Stimulated activated CD8-positive, alpha-beta memory T cell treated with anti-CD3 and anti-CD28 coated beads, Interleukin-15, amount 100 ng/mL, for 1 hour (primary cell): ENCODE results near the gene WASF2.
"Not testable (repeated sequence)": the region's sequence is repeated elsewhere in the genome, so short reads cannot be mapped to it uniquely, and the experiment has no call there.

ENCODE experiments used
- DNase-seq: peaks from one replicate; pipeline ENCODE4 v3.0.0-alpha.2; 2020; ENCODE audit warnings: low read depth

WASF2 gene

DNA sequence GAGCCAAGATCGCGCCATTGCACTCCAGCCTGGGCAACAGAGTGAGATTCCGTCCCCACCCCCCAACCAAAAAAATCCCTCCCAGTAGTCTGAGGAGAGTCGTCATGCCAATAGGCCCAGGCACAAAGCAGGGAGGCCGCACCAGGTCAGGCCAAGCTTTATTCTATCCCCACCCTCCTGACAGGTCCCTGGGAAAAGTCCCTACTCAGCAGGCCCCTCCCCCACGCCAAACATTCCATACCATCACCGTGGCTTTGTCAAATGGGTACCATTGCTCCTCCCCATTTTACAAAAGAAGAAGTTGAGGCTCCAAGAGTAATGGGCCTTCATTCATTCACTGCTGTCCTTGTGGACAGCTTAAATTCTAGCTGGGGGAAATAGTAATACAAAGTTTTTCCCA is 92.2 kb downstream of the WASF2 start:
- DNase-seq: no peak

DNA sequence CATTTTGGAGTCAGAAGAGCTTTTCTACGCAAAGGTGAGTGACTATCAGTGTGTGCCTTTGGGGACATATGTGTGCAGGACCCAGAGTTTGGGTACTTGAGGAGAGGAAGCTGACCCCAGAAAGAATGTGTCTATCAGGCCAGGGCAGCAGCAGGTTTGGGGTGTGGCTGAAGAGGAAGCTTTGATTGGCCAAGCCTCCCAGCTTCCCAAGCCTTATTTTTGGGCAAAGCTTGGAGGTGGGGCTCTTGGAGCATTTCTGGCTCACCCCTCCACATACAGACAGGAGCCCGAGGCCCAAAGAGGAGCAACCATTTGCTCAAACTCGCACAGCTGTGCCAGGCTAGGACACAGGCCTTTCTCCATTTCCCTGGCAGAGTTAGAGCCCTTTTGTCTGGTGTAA is 92.9 kb downstream of the WASF2 start:
- no peak for DNase-seq

DNA sequence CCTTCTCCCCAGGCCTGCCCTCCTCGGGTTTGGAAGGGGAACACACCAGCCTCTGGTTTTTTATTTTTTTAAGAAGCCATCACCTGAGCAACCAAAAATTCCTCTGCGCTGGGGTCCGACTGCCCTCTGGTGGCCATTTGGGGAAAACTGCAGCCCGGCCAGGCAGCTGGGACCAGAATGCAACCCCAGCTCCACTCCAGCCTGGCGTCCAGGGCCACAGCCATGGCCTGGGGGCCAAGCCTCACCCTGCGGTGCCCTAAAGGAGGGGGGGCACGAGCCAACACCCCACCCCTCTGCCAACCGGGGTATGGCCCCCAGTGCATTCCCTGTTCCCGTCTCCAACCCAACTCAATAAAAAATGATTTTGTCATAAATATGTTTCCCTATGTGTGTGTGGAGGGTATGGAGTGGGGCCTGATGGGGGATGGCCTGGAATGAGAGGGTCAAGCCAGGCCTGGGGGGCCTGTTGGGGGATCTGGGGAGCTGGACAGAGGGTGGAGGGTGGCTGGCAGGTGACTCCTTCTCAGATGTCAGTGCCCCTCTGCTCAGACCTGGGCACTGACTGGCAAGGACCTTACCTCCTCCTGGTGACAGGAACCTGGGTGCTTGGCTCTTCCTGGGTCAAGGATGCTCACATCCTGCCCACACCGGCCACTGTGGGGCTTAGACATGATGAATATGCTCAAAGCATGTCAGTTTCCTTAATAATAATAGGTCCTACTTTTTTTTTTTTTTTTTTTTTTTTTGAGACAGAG is 94.3 kb downstream of the WASF2 start:
- peak; percentile 63 for DNase-seq

DNA sequence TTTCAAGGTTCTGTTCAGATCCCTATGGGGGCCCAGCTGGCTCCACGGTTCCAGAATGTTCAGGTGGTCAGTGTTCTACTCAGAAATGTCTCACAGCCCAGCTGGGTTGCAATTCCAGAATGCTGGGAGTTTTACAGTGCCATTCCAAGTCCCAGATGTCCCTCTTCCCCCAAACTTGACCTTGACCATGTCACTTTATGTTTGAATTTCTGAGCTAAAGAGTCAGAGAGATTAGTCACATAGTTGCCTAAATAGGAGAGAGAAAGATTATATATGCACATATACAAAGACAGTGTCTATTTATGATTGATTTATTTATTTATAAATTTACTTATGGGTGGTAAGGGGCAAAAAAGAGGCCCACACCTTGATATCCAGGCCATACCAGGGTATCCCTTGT is 95.0 kb downstream of the WASF2 start:
- no peak for DNase-seq

DNA sequence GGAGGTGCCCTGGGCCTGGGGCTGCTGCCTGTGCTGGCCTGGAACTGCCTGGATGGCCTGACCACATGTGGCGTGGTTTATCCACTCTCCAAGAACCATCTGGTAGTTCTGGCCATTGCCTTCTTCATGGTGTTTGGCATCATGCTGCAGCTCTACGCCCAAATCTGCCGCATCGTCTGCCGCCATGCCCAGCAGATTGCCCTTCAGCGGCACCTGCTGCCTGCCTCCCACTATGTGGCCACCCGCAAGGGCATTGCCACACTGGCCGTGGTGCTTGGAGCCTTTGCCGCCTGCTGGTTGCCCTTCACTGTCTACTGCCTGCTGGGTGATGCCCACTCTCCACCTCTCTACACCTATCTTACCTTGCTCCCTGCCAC is 95.7 kb downstream of the WASF2 start:
- DNase-seq: no peak

DNA sequence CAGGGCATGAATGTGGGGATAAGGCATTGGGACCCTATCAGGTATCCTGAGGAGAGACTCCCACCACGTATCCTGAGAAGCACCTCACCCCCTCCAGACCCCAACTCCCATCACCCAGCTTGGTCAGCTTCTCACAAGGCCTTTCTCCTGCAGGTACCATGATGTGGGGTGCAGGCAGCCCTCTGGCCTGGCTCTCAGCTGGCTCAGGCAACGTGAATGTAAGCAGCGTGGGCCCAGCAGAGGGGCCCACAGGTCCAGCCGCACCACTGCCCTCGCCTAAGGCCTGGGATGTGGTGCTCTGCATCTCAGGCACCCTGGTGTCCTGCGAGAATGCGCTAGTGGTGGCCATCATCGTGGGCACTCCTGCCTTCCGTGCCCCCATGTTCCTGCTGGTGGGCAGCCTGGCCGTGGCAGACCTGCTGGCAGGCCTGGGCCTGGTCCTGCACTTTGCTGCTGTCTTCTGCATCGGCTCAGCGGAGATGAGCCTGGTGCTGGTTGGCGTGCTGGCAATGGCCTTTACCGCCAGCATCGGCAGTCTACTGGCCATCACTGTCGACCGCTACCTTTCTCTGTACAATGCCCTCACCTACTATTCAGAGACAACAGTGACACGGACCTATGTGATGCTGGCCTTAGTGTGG is 96.2 kb downstream of the WASF2 start:
- DNase-seq: no peak

DNA sequence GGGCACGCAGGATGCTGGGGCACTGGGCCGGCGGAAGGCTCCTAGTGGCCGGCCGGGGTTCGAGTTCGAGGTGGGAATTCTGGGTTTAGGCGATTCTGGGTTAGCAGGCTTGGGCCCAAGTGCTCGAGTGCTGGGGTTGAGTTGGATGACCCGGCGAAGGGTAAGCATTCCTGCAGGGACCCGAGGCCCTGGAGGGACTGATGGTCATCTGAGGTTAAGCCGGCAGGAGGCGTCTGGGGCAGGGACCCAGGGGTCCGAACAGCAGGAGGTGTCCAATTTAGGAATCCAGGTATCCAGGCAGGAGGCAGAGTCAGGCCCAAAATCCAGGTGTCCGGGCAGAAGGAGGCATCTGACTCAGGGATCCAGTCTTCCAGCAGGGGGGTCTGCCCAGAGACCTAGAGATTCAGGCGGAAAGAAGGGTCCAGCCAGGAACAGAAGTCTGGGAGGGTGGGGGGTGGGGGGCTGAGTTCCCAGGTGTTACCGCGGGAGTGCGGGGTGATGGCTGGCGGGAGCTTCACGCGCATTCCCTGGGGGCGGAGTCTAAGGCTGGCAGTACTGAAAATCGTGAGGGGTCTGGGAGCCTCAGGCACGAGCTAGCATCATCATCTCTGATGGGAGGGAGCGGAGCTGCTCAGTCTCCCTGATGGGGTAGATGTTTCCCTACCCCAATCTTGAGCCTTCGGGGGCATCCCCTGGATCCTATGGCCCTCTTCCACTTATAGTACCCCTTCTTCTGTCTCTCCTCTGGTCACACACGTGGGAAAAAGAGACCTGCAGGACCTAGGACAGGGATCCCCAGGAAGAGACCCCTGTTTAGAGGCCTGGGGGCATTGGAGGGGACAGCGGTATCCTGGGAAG is 97.0 kb downstream of the WASF2 start:
- DNase-seq: no peak

DNA sequence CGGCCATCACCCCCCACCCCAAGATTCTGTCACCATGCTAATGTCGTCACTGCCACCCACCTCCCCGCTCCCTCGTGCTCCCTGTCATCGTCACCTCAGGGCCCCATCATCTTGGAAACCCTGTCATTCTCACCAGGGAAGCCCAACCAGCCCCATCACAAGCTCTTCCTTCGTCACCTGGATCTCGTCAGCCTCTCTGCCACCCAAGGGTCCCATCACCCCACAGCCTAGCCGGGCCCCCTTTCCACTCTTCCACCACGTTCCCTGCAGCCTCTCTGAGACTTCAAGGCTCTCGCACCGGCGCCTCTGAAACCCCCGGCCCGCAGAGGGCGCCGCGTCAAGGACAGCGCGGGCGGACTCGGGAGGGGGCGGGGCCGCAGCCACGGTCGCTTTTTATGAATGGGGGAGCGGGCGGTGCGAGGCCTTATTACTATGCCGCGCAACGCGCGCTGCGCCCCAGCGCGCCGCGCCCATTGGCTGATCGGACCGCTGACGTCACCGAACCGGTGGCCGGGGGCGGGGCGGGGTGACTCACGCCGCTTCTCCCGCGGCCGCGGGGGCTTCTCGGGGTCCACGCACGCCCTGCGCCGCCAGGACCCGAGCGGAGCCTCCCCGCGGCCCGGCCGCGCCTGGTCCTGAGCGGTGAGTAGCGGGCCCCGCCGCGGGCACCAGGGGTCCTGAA is 97.7 kb downstream of the WASF2 start, which contains the start of gene GPR3:
Gene GPR3, plus strand, starts transcription at position 527 of the 682 bp plus-strand sequence. CDS start 1,177 bp downstream, outside the sequence.
- peak; percentile 87 for DNase-seq

DNA sequence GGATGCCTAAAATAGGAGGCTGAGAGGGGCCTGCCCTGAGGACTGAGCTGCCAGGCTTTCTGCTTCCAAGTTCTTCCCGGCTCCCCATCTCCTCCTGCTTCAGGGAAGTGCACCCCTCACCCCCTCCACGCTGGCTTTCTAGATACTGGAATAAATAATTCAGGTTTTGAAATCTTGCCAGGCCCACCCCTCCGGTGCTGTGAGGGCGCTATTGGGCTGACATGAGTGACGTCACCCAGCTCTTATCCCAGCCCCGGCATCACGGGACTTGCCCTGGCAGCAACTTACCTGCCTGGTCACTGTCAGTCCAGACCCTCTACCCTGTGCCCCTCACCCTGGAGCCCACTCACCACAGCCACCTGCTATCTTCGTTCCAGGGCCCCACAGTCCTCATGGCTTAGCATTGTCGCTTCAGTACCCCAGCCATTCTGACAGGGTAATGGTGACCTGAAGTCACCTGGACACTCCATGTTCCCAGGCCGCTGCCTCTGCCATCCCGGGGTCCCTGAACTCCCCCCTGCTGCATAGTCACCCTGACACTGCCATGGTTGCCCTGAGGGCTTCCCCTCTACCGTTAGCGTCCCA is 98.4 kb downstream of the WASF2 start:
- DNase-seq: no peak

DNA sequence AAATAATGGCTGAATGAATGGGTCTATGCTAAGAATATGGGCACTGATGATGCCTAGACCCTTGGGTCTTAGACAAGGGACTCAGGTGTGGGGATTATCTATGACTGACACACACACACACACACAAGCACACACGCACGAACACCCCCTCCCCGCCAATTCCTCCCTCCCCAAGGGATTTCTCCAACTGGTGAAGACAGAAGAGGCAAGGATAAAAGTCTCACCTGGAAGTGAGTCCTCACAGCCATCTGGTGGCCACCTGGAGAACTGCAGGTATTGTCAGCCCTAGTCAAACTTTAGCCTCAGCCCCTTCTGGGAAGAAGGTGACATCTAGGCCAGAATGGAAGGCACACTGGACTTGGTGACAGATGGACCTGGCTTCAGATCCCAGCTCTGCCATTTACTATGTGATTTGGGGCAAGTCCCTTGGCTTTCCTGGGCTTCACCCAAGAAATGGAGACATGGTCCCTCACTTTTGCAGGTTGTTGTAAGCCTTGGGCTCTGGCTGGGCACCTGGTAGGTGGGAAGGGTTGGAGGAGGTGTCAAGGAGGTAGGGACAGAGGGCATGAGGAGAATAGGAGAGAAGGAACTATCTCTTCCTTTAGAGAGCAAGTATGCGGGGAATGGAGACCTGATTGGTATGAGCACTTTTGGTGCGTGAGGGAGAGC is 101.5 kb downstream of the WASF2 start:
- peak; percentile 67 for DNase-seq

DNA sequence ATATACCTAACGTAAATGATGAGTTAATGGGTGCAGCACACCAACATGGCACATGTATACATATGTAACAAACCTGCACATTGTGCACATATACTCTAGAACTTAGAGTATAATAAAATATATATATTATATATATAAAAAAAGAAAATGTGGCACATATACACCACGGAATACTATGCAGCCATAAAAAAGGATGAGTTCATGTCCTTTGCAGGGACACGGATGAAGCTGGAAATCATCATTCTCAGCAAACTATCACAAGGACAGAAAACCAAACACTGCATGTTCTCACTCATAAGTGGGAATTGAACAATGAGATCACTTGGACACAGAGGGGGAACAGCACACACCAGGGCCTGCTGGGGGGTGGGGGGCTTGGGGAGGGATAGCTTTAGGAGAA is 105.2 kb downstream of the WASF2 start:
- DNase-seq: not testable (repeated sequence)

DNA sequence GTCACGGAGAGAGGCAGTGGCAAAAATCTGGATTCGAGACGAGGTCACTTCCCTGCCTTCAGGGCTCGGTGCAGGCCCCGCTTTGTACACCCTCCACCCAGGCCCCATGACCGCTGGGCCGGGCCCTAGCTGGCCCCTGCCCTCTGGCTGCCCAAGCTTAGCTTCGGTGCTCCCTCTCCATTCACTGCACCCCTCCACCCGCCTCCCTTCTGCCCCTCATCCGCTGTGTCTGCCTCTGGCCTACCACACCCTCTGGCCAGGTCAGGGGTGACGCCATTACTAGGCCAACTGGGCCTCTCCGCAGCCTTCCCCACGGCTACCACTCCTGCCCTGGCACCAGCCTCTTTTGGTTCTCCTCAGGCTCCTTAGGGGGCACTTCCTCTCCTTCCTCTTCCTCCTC is 106.3 kb downstream of the WASF2 start:
- DNase-seq: no peak

DNA sequence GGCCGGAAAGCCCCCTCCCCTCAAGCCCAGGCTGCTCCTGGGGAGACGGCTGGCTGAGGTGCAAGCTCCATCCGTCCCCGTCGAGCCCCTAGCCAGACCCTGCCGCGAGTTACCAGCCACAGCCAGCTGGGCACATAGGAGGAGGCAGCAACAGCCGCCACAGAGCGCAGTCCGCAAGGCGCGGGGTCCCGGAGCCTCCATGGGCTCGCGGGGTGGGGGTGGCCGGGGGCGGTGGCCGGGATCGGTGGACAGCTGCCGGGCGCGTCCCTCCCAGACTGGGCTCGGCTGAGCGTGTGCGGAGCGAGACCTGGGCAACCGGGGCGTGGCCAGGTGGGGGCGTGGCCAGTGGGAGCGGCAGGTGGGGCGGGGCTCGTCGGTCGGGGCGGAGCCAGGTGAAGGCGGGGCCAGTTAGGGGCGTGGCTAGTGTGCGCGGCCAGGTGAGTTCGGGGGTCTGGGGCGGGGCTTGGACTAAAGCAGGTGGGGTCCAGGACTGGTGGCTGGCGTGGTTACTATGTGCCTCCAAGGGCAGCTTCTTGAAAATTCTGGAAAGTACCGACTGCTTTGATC is 106.8 kb downstream of the WASF2 start, which contains the start of gene CD164L2:
Gene CD164L2, minus strand, starts transcription at position 295 of the 567 bp plus-strand sequence. Its CDS starts 94 bp downstream, at position 201.
- no peak for DNase-seq

DNA sequence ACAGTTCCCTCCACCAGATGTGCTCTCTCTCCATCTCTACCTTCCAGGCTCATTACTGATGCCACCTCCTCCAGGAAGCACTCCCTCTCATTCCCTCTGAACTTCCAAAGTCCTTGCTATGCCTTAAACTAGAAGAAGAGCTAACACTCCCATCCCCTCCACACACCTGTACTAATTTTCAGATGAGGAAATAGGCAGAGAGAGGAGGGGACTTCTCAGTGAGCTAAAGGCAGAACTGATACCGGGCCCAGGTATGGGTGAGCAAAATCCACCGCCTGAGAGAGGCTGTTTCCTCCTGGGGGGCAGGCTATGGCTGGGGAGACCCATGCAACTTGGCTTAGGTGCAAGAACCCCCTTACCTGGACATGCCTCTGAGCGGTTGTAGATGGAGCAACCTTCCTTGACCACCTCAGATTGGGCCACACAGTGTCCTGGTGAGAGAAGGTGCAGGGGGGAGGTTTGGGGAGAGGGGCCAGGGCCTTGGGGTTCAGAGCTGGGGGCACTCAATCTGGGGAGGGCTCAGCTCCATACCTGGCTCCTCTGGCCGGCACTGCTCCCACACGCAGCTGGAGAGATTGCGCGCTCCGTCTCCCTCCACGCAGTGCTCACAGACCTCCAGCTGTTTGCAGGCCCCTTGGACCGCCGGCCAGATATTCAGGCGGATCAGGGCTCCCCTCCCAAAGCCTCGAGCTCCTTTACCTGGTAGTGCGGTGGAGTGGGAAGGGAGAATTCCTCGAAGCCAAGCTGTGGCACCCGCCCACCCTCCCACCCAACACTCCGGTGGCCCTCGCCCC is 107.8 kb downstream of the WASF2 start:
- DNase-seq: no peak

DNA sequence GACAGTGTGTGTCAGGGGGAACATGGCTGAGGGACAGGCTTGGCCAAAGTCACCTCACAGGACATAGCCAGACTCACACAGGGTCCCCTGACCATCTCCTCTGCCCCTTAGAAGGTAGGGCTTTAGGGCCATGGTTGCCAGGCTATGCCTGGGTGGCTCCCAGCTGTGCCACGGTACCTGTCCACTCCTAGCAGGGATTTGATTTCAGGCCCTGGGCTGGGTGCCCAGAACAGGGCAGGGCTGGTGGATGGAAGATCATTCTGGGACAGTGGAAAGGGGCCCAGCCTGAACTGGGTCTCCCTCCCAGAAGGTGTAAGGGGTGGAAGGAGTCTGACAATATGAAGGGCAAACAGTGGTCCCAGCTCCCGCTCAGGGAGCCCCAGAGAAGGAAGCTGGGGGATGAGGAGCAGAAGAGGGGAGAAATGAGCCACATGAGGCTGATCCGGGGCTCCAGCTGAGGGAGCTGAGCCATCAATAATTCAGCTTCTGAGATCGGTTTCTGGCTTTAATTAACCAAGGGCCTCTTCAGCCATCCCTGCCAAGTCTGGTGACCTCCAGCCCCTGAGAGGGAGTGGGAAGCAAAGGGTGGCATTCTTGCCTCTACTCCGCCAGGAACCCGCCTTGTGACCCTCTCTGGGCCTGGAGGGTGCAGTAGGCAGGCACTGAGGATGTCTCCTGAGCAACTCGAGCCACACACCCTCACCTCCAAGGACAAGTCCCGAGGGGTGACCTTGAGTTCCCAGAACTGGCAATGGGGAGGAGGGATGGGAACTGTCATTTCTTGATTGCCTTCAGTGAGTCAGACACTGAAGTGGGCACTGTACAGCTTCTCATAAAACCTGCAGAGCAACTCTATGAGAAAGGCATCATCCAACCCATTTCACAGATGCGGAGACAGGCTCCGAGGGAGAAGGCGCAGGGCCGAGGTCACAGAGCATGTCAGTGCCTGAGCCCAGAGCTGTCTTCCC is 108.9 kb downstream of the WASF2 start:
- DNase-seq: no peak

DNA sequence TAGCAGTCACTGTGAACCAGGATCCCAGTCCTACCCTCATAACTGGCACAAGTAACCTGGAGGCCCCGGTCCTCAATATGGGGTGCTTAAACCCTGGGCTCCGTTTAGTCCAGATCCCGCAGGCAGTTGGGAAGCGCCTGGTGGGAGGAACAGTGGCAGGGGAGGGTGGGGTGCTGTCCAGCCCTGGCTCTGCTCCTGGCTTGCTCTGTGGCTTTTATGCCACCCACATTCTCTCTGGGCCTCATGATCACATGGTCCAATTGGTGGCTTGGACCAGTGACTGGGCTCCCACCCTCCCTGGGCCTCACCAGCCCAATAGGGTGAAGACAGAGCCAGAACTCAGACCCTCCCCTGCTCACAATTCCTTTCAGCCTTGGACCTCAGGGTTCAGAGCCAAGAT is 109.7 kb downstream of the WASF2 start:
- DNase-seq: no peak

DNA sequence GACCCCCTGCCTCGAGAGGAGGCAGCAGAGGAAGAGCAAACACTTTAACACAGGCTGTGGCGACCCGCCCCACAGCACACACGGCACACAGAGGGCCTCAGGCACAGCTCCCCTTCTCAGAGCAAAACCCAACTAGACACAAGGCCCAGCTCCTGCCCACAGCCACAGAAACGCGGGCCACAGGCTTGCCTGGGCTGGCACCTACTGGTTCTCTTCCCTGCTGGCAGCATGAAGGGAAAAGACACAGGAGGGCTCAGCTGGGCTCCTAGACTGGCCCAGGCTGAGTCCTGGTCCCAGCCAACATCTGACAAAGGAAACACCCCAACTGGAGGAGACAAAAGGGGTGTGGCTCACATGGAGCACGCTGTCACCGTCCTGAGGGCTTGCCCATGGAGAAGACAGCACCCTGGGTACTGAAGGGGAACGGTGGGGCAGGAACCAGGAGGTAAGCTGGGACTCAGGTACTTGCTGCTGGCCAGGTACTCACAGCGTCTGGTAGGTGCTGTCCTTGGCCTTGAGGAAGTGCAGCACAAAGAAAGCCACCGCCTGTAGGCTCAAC is 110.3 kb downstream of the WASF2 start:
- no peak for DNase-seq

DNA sequence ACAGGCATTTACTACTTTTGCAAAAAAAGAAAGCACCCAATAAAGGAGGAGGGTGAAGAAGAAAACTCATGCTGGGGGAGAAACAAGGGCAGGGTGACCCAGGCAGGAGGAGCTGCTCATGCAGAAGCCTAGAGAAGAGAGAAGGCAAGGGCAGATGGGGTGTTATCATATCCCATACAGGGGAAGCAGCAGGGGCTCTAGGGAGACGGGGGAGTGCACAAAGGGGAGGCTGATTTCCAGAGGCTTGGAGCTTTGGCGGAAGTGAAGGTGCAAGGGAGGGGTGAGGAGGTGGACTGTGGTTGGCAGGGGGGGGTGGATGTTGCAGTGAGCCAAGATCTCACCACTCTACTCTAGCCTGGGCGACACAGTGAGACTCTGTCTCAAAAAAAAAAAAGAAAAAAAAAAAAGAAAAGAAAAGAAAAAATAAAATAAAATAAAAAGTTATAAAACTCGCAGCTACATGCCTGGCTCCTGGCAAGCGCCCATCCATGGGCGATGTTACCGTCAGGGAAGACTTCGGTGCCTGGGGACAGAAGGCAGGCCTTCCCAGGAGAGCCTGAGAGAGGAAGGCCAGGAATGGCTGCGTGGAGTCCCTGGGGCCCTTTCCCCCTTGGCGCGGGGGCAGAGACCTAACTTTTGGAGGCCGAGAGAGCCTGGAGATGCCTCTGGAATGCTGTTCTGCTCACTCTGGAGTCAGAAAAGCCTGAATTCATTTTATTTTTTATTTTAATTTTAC is 112.0 kb downstream of the WASF2 start:
- no peak for DNase-seq
